ENCODE results near the gene BBS9. TPM values are rescaled to one million over a fixed set of nuclear protein-coding genes. Genes with fewer than 3 reads are reported as not detected.
"Not testable (repeated sequence)": the region's sequence is repeated elsewhere in the genome, so short reads cannot be mapped to it uniquely, and the experiment has no call there.

BBS9 gene
- total RNA-seq, 1 donor from 2014 or later, result 18.6 TPM

GRCh38 chr7:33477719-33478480 is 348.5 kb downstream of the BBS9 start:
- Mint-ChIP-seq H3K4me3 (no peak overlapping the region), H3K27ac (no peak overlapping the region), H3K9me3 (peaks cover 12% of the 10 kb centered on the region), H3K36me3 (ENCODE audit: low read depth) (peaks cover 8% of the 10 kb centered on the region), H3K27me3 (no peaks in the 10 kb centered on the region), H3K4me1 (peaks cover 6% of the 10 kb centered on the region)
- no peak for TF ChIP-seq CTCF (IDR thresholded peaks at IDR 0.05)
- intact Hi-C loops (cut with micrococcal nuclease), result no loop called here
- ATAC-seq (ENCODE audit: low read depth) (no peak), DNase-seq (no peak)
- ChIA-PET POLR2A (no interaction called here), CTCF (no interaction called here)

GRCh38 chr7:33484476-33484875 is 355.1 kb downstream of the BBS9 start:
- Mint-ChIP-seq H3K9me3 (peaks cover 11% of the 10 kb centered on the region), H3K4me1 (peaks cover 17% of the 10 kb centered on the region)
- H3K27me3 Mint-ChIP-seq; POLR2A ChIA-PET; CTCF ChIA-PET; H3K4me3 Mint-ChIP-seq; H3K27ac Mint-ChIP-seq; DNase-seq; H3K36me3 Mint-ChIP-seq (ENCODE audit: low read depth); intact Hi-C loops (cut with micrococcal nuclease); ATAC-seq (ENCODE audit: low read depth): not testable (repeated sequence)

GRCh38 chr7:33485747-33486493 is 356.6 kb downstream of the BBS9 start:
- Mint-ChIP-seq H3K4me3 (no peak overlapping the region), H3K27ac (no peak overlapping the region), H3K9me3 (peaks cover 3% of the 10 kb centered on the region), H3K27me3 (no peaks in the 10 kb centered on the region), H3K4me1 (peaks cover 17% of the 10 kb centered on the region), H3K36me3 (ENCODE audit: low read depth) (no peaks in the 10 kb centered on the region)
- ATAC-seq (ENCODE audit: low read depth), result no peak
- no peak for TF ChIP-seq CTCF (IDR thresholded peaks at IDR 0.05)
- CTCF ChIA-PET, result no interaction called here
- POLR2A ChIA-PET, result no interaction called here
- DNase-seq, result no peak
- intact Hi-C loops (cut with micrococcal nuclease), result no loop called here

GRCh38 chr7:33486633-33487032 is 357.3 kb downstream of the BBS9 start:
- no peak for TF ChIP-seq CTCF (IDR thresholded peaks at IDR 0.05)
- Mint-ChIP-seq H3K27me3 (no peaks in the 10 kb centered on the region), H3K9me3 (peaks cover 3% of the 10 kb centered on the region), H3K4me1 (peaks cover 17% of the 10 kb centered on the region), H3K27ac (no peak overlapping the region), H3K36me3 (ENCODE audit: low read depth) (no peaks in the 10 kb centered on the region), H3K4me3 (no peak overlapping the region)
- ATAC-seq (ENCODE audit: low read depth), result no peak
- no peak for DNase-seq
- intact Hi-C loops (cut with micrococcal nuclease), result no loop called here
- ChIA-PET CTCF (no interaction called here), POLR2A (no interaction called here)

- intact Hi-C loops (cut with micrococcal nuclease), result no loop called here
- Mint-ChIP-seq H3K36me3 (ENCODE audit: low read depth) (no peaks in the 10 kb centered on the region), H3K27ac (no peak overlapping the region), H3K9me3 (peaks cover 3% of the 10 kb centered on the region), H3K4me1 (peaks cover 17% of the 10 kb centered on the region), H3K4me3 (no peak overlapping the region), H3K27me3 (no peaks in the 10 kb centered on the region)
- no peak for TF ChIP-seq CTCF (IDR thresholded peaks at IDR 0.05)
- POLR2A ChIA-PET, result no interaction called here
- ATAC-seq (ENCODE audit: low read depth) (peak; percentile 54), DNase-seq (no peak)
- CTCF ChIA-PET, result no interaction called here
These were observed 358.8 kb downstream of the BBS9 start for GRCh38 chr7:33487998-33488682.
